Measurements from ENCODE around the gene INSYN2A. TPM values are rescaled to one million over a fixed set of nuclear protein-coding genes. Genes with fewer than 3 reads are reported as not detected.

INSYN2A gene
- total and polyA plus RNA-seq, 2 experiments from 2014 or later: 0.28 to 1.3 TPM

DNA sequence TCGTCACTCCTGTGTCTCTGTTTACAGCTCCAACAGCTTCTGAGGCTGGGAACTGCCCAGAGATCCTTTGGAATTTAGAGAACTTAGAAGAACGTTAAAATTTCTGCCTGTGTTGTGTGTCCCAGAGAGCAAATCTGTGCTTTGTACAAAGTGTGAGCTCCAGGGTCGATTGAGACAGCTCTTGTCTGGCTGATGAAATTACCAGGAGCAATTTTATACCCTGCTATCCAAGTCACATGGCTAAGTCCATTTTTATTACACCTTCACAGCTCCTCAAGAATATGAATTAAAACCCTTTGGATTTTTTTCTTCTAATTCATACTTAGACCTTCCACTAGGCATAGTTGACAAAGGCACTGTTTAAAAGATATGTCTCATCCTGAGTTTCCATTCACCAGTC, 46.5 kb upstream of the INSYN2A start (continued):
- TF ChIP-seq, protein P1, sequence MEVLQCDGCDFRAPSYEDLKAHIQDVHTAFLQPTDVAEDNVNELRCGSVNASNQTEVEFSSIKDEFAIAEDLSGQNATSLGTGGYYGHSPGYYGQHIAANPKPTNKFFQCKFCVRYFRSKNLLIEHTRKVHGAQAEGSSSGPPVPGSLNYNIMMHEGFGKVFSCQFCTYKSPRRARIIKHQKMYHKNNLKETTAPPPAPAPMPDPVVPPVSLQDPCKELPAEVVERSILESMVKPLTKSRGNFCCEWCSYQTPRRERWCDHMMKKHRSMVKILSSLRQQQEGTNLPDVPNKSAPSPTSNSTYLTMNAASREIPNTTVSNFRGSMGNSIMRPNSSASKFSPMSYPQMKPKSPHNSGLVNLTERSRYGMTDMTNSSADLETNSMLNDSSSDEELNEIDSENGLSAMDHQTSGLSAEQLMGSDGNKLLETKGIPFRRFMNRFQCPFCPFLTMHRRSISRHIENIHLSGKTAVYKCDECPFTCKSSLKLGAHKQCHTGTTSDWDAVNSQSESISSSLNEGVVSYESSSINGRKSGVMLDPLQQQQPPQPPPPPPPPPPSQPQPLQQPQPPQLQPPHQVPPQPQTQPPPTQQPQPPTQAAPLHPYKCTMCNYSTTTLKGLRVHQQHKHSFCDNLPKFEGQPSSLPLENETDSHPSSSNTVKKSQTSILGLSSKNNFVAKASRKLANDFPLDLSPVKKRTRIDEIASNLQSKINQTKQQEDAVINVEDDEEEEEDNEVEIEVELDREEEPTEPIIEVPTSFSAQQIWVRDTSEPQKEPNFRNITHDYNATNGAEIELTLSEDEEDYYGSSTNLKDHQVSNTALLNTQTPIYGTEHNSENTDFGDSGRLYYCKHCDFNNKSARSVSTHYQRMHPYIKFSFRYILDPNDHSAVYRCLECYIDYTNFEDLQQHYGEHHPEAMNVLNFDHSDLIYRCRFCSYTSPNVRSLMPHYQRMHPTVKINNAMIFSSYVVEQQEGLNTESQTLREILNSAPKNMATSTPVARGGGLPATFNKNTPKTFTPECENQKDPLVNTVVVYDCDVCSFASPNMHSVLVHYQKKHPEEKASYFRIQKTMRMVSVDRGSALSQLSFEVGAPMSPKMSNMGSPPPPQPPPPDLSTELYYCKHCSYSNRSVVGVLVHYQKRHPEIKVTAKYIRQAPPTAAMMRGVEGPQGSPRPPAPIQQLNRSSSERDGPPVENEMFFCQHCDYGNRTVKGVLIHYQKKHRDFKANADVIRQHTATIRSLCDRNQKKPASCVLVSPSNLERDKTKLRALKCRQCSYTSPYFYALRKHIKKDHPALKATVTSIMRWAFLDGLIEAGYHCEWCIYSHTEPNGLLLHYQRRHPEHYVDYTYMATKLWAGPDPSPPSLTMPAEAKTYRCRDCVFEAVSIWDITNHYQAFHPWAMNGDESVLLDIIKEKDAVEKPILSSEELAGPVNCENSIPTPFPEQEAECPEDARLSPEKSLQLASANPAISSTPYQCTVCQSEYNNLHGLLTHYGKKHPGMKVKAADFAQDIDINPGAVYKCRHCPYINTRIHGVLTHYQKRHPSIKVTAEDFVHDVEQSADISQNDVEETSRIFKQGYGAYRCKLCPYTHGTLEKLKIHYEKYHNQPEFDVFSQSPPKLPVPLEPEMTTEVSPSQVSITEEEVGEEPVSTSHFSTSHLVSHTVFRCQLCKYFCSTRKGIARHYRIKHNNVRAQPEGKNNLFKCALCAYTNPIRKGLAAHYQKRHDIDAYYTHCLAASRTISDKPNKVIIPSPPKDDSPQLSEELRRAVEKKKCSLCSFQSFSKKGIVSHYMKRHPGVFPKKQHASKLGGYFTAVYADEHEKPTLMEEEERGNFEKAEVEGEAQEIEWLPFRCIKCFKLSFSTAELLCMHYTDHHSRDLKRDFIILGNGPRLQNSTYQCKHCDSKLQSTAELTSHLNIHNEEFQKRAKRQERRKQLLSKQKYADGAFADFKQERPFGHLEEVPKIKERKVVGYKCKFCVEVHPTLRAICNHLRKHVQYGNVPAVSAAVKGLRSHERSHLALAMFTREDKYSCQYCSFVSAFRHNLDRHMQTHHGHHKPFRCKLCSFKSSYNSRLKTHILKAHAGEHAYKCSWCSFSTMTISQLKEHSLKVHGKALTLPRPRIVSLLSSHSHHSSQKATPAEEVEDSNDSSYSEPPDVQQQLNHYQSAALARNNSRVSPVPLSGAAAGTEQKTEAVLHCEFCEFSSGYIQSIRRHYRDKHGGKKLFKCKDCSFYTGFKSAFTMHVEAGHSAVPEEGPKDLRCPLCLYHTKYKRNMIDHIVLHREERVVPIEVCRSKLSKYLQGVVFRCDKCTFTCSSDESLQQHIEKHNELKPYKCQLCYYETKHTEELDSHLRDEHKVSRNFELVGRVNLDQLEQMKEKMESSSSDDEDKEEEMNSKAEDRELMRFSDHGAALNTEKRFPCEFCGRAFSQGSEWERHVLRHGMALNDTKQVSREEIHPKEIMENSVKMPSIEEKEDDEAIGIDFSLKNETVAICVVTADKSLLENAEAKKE (CRISPR knock-in tag; IDR thresholded peaks at IDR 0.05): no peak
- TF ChIP-seq NANOG (IDR thresholded peaks at IDR 0.05; ENCODE audit: borderline replicate concordance) (no peak), JUNB (IDR thresholded peaks at IDR 0.05; ENCODE audit: unreplicated experiment) (no peak), EZH2 (IDR thresholded peaks at IDR 0.05; ENCODE audit: low read depth, unreplicated experiment) (no peak), CREB1 (CRISPR knock-in tag; IDR thresholded peaks at IDR 0.05; ENCODE audit: low read depth) (no peak)
- TF ChIP-seq, protein P2, sequence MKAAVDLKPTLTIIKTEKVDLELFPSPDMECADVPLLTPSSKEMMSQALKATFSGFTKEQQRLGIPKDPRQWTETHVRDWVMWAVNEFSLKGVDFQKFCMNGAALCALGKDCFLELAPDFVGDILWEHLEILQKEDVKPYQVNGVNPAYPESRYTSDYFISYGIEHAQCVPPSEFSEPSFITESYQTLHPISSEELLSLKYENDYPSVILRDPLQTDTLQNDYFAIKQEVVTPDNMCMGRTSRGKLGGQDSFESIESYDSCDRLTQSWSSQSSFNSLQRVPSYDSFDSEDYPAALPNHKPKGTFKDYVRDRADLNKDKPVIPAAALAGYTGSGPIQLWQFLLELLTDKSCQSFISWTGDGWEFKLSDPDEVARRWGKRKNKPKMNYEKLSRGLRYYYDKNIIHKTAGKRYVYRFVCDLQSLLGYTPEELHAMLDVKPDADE (IDR thresholded peaks at IDR 0.05): no peak

DNA sequence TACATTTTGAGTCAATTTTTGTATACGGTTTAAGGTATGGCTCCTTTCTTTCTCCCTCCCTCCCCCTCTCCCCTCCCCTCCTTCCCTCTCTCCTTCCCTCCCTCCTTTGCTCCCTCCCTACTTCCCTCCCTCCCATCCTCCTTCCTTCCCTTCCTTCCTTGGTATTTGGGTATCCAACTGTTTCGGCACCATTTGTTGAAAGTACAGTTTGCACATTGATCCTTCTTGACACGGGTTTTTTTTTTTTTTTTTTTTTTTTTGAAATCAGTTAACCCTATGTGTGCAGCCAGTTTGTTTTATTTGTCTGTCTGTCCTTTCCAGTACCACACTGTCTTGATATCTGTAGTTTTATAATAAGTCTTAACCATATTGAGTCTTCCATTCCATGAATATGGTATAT, 39.9 kb upstream of the INSYN2A start:
- Histone ChIP-seq H3K4me1 (ENCODE audit: insufficient read depth) (no peaks in the 10 kb centered on the region), H4K20me1 (replicated peaks; ENCODE audit: insufficient read depth) (no peaks in the 10 kb centered on the region), H3K4me3 (no peak overlapping the region), H3K36me3 (ENCODE audit: insufficient read depth) (no peaks in the 10 kb centered on the region), H3F3A (replicated peaks; ENCODE audit: low read depth) (no peaks in the 10 kb centered on the region), H3K79me2 (replicated peaks; ENCODE audit: insufficient read depth) (no peaks in the 10 kb centered on the region; the same call in 1 of the 2 replicates), H2AFZ (no peak overlapping the region), H3K27ac (ENCODE audit: low read depth) (no peak overlapping the region), H3K9me2 (ENCODE audit: insufficient read depth) (no peaks in the 10 kb centered on the region), H3K27me3 (ENCODE audit: insufficient read depth) (no peaks in the 10 kb centered on the region), H3K4me2 (no peak overlapping the region)
- no peak overlapping the region for H3K4me3 Mint-ChIP-seq
- TF ChIP-seq, protein P3, sequence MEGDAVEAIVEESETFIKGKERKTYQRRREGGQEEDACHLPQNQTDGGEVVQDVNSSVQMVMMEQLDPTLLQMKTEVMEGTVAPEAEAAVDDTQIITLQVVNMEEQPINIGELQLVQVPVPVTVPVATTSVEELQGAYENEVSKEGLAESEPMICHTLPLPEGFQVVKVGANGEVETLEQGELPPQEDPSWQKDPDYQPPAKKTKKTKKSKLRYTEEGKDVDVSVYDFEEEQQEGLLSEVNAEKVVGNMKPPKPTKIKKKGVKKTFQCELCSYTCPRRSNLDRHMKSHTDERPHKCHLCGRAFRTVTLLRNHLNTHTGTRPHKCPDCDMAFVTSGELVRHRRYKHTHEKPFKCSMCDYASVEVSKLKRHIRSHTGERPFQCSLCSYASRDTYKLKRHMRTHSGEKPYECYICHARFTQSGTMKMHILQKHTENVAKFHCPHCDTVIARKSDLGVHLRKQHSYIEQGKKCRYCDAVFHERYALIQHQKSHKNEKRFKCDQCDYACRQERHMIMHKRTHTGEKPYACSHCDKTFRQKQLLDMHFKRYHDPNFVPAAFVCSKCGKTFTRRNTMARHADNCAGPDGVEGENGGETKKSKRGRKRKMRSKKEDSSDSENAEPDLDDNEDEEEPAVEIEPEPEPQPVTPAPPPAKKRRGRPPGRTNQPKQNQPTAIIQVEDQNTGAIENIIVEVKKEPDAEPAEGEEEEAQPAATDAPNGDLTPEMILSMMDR (conservative IDR thresholded peaks at IDR 0.05; ENCODE audit: low read depth in 2 of 2): no peak
- TF ChIP-seq JUNB (IDR thresholded peaks at IDR 0.05; ENCODE audit: unreplicated experiment) (no peak), ZNF114 (CRISPR knock-in tag; IDR thresholded peaks at IDR 0.05) (no peak), ZNF331 (CRISPR knock-in tag; IDR thresholded peaks at IDR 0.05; ENCODE audit: low read depth) (no peak), EZH2 (IDR thresholded peaks at IDR 0.05; ENCODE audit: low read depth, unreplicated experiment) (no peak), NANOG (IDR thresholded peaks at IDR 0.05; ENCODE audit: borderline replicate concordance) (no peak), STAT1 (IDR thresholded peaks at IDR 0.05; ENCODE audit: unreplicated experiment) (no peak)
- TF ChIP-seq, protein P2 (IDR thresholded peaks at IDR 0.05): no peak
- ATAC-seq: no peak
- H3K9me3 Mint-ChIP-seq: no peaks in the 10 kb centered on the region
- H3K4me1 Mint-ChIP-seq: peaks cover 5% of the 10 kb centered on the region
- H3K27ac Mint-ChIP-seq: no peak overlapping the region
- no peaks in the 10 kb centered on the region for H3K27me3 Mint-ChIP-seq (ENCODE audit: insufficient read depth, low read depth, poor library complexity)
- DNase-seq (ENCODE audit: low spot score): no peak
- H3K36me3 Mint-ChIP-seq (ENCODE audit: low read depth): no peaks in the 10 kb centered on the region

Measured in GM23338 (cell line).